ENCODE data around the gene NDST4. TPM values are rescaled to one million over a fixed set of nuclear protein-coding genes. Genes with fewer than 3 reads are reported as not detected.

NDST4 gene
- total and polyA plus RNA-seq, 2 donors (not counting 1 experiment from before 2014, with no cell fraction given) = not detected

- TF ChIP-seq EZH2 (IDR thresholded peaks at IDR 0.05; ENCODE audit: low read length, missing control alignments) (no peak), CTCF (conservative IDR thresholded peaks at IDR 0.05 in 1 of 2, IDR thresholded peaks at IDR 0.05 in 1 of 2; ENCODE audit: low read depth in 1 of 2, low read length in 2 of 2) (no peak)
- Histone ChIP-seq H3K9ac (ENCODE audit: insufficient read depth, low read length) (no peak overlapping the region), H3K4me3 (replicated peaks in 1 of 4; ENCODE audit: control extremely low read depth in 1 of 4, insufficient read depth in 1 of 4, low read depth in 3 of 4, low read length in 4 of 4) (no peak overlapping the region), H3K4me1 (ENCODE audit: control insufficient read depth, extremely low read depth, insufficient read depth, low read length) (no peaks in the 10 kb centered on the region), H3K79me2 (ENCODE audit: control insufficient read depth, insufficient read depth, low read length) (no peaks in the 10 kb centered on the region), H4K20me1 (ENCODE audit: control insufficient read depth, extremely low read depth, insufficient read depth, low read length) (no peaks in the 10 kb centered on the region), H3K4me2 (ENCODE audit: extremely low read depth, insufficient read depth, low read length) (no peak overlapping the region), H3K27me3 (ENCODE audit: control insufficient read depth, insufficient read depth, low read length) (no peaks in the 10 kb centered on the region), H3K9me3 (ENCODE audit: control insufficient read depth, insufficient read depth, low read depth, low read length) (no peaks in the 10 kb centered on the region), H3K36me3 (ENCODE audit: control insufficient read depth, insufficient read depth, low read length) (no peaks in the 10 kb centered on the region), H3K27ac (ENCODE audit: insufficient read depth, low read length) (no peak overlapping the region), H2AFZ (ENCODE audit: low read length) (no peak overlapping the region)
- DNase-seq (ENCODE audit: low read depth in 2 of 2) = no peak
Observed at GRCh38 chr4:114874321-114874720, 239.1 kb downstream of the NDST4 start.

GRCh38 chr4:114870987-114871386 is 242.4 kb downstream of the NDST4 start:
- no peak overlapping the region for H3K9ac ChIP-seq (ENCODE audit: insufficient read depth, low read length)
- DNase-seq (ENCODE audit: low read depth in 2 of 2) = no peak
- no peak overlapping the region for H2AFZ ChIP-seq (ENCODE audit: low read length)
- H3K27me3 ChIP-seq (ENCODE audit: control insufficient read depth, insufficient read depth, low read length) = no peaks in the 10 kb centered on the region
- H3K9me3 ChIP-seq (ENCODE audit: control insufficient read depth, insufficient read depth, low read depth, low read length) = no peaks in the 10 kb centered on the region
- H3K4me1 ChIP-seq (ENCODE audit: control insufficient read depth, extremely low read depth, insufficient read depth, low read length) = no peaks in the 10 kb centered on the region
- H3K36me3 ChIP-seq (ENCODE audit: control insufficient read depth, insufficient read depth, low read length) = no peaks in the 10 kb centered on the region
- no peak overlapping the region for H3K27ac ChIP-seq (ENCODE audit: insufficient read depth, low read length)
- no peak for TF ChIP-seq EZH2 (IDR thresholded peaks at IDR 0.05; ENCODE audit: low read length, missing control alignments)
- no peak for TF ChIP-seq CTCF (conservative IDR thresholded peaks at IDR 0.05 in 1 of 2, IDR thresholded peaks at IDR 0.05 in 1 of 2; ENCODE audit: low read depth in 1 of 2, low read length in 2 of 2)
- no peak overlapping the region for H3K4me3 ChIP-seq (replicated peaks in 1 of 4; ENCODE audit: control extremely low read depth in 1 of 4, insufficient read depth in 1 of 4, low read depth in 3 of 4, low read length in 4 of 4)
- H3K4me2 ChIP-seq (ENCODE audit: extremely low read depth, insufficient read depth, low read length) = no peak overlapping the region
- no peaks in the 10 kb centered on the region for H3K79me2 ChIP-seq (ENCODE audit: control insufficient read depth, insufficient read depth, low read length)
- H4K20me1 ChIP-seq (ENCODE audit: control insufficient read depth, extremely low read depth, insufficient read depth, low read length) = no peaks in the 10 kb centered on the region

- H2AFZ ChIP-seq (ENCODE audit: low read length) = no peak overlapping the region
- TF ChIP-seq EZH2 (IDR thresholded peaks at IDR 0.05; ENCODE audit: low read length, missing control alignments) = no peak
- no peak for TF ChIP-seq CTCF (conservative IDR thresholded peaks at IDR 0.05 in 1 of 2, IDR thresholded peaks at IDR 0.05 in 1 of 2; ENCODE audit: low read depth in 1 of 2, low read length in 2 of 2)
Observed at GRCh38 chr4:114866901-114867670, 246.3 kb downstream of the NDST4 start.

More at GRCh38 chr4:114866901-114867670, 246.3 kb downstream of the NDST4 start:
- no peaks in the 10 kb centered on the region for H3K9me3 ChIP-seq (ENCODE audit: control insufficient read depth, insufficient read depth, low read depth, low read length)
- no peaks in the 10 kb centered on the region for H4K20me1 ChIP-seq (ENCODE audit: control insufficient read depth, extremely low read depth, insufficient read depth, low read length)
- H3K36me3 ChIP-seq (ENCODE audit: control insufficient read depth, insufficient read depth, low read length) = no peaks in the 10 kb centered on the region
- no peak overlapping the region for H3K27ac ChIP-seq (ENCODE audit: insufficient read depth, low read length)
- no peak for DNase-seq (ENCODE audit: low read depth in 2 of 2)
- no peak overlapping the region for H3K9ac ChIP-seq (ENCODE audit: insufficient read depth, low read length)
- no peak overlapping the region for H3K4me2 ChIP-seq (ENCODE audit: extremely low read depth, insufficient read depth, low read length)
- H3K27me3 ChIP-seq (ENCODE audit: control insufficient read depth, insufficient read depth, low read length) = no peaks in the 10 kb centered on the region
- no peaks in the 10 kb centered on the region for H3K79me2 ChIP-seq (ENCODE audit: control insufficient read depth, insufficient read depth, low read length)
- no peaks in the 10 kb centered on the region for H3K4me1 ChIP-seq (ENCODE audit: control insufficient read depth, extremely low read depth, insufficient read depth, low read length)
- H3K4me3 ChIP-seq (replicated peaks in 1 of 4; ENCODE audit: control extremely low read depth in 1 of 4, insufficient read depth in 1 of 4, low read depth in 3 of 4, low read length in 4 of 4) = no peak overlapping the region
